ENCODE results near the gene PLSCR4.

The PLSCR4 gene

DNA sequence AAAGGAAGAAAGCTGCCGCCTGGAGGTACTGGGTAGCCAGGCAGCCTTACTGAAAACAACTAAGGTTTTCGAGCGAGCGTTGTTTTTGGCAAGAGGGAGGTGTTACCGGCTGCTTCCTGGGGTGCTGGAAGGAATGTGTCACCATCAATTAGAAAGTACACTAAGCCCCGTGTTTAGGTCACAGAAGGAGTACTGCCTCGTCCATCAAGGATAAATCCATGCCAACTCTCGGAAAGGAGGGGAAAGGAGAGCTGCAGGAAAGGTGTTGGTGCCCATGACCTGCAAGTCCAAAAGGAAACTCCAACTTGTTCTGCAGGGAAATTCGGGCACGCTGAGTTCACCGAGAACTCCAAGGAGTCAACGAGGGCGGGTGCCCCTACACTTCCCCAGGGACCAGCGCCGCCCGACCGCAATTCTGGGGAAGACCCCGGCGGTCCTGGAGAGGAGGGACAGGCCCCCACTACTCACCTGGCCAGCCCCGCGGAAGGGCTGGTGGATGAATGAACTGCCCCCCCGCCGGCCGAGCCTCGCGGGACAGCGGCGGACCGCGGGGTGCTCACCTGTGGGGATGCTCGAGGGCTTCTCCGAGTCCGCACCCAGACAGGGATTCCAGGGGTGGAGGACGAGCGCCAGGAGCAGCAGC, 90.5 kb downstream of the PLSCR4 start:
- peak; percentile 80 for DNase-seq

DNA sequence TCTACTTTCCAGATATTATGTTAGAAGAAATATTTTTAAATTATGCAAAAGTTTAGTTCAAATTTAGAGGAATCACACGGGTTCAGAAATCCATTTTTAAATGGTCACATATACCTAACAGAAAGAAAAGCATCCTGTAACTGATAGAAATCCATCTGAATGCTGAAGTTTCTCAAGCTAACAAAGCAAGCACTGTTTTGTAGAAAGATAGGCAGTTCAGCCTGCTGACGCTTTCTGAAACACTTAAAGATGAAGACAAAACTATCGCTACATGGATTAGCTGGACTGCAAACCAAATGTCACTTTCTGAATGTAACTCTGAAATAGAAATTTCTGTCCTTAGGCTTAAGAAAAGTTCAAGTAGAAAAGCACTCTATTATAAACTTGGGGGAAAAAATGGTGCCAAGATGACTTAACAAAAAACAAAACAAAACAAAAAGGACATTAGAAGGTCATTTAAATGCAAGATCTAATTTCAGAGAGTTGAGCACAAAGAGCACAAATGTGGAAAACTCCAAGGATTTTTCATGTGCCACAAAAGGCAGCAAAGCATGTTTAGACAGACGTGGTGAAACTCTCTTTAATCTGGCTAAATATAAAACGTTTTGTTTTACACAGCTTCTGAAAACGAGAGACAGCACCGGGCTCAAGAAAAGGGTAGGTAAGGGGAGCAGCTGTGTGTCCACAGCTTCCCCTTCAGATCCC, 91.1 kb downstream of the PLSCR4 start:
- DNase-seq: no peak

GRCh38 chr3:146159037-146159436, 91.9 kb downstream of the PLSCR4 start:
- DNase-seq: no peak

GRCh38 chr3:146157325-146158060, 93.4 kb downstream of the PLSCR4 start:
- no peak for DNase-seq

DNA sequence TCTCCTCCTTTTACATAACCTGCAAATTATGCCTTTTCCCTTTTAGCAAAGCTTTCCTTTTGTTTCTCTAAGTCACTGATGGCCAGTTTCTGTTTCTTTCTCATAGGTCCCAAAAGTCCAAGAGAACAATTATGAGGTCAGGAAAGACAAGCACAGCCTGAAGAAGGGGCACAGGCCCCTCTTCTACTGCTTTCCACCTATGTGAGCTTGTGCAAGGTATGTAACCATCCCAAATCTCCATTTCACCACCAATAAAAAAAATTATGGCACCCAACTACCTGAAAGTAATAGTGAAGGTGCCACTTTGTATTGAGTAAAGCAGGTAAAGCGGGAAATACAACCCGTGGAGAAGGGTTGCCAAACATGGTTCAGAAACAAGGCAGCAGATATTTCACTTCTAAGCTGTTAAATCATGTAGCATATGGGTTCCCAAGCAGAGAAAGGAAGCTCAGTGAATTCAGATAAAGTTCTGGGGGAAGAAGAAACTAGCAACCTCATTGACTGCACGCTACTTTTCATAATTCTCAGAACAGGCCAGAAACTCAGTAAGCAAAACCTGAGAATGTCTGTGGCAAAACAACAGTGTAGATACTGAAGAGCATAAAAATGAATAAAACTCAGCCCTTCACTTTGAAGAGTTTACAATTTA, 94.1 kb downstream of the PLSCR4 start:
- DNase-seq: no peak

GRCh38 chr3:146156095-146156494, 94.8 kb downstream of the PLSCR4 start:
- DNase-seq: no peak

DNA sequence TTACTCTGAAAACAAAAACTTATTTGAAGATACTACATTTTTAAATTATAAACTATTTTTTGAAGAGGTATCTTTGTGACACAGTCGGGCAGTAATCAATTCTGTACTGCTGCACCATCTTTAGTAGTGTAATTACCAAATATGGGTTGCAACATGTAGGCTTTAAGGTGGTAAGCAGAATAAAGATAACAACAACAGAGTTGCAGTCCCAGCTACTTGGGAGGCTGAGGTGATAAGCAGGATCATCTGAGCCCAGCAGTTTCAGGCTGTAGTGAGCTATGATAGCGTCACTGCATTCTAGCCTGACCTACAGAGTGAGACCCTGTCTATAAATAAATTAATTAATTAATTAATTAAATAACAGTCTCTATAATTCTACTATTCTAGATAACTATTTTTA, 95.9 kb downstream of the PLSCR4 start:
- DNase-seq: no peak

DNA sequence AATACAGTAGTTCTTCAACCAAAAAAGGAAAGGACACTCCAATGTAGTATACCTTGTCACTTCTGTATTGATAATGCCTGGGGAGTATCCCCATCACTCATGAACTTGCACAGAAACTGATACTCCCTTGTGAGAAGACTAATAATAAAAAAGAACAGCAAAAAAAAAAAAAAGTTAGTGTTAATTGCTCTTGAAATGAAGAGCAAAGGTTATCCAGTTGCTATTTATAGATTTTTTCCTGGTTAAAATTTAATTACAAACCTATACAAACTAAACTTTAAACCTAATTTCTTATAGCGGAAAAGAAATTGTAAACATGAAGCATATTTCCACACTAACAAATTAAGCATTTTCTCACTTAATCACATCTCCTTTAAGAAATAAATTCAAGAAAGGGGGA, 96.6 kb downstream of the PLSCR4 start:
- DNase-seq: no peak

- DNase-seq: no peak
These were observed 97.5 kb downstream of the PLSCR4 start for GRCh38 chr3:146153429-146153828.

- no peak for DNase-seq
These were observed 98.1 kb downstream of the PLSCR4 start for GRCh38 chr3:146152834-146153233.

DNA sequence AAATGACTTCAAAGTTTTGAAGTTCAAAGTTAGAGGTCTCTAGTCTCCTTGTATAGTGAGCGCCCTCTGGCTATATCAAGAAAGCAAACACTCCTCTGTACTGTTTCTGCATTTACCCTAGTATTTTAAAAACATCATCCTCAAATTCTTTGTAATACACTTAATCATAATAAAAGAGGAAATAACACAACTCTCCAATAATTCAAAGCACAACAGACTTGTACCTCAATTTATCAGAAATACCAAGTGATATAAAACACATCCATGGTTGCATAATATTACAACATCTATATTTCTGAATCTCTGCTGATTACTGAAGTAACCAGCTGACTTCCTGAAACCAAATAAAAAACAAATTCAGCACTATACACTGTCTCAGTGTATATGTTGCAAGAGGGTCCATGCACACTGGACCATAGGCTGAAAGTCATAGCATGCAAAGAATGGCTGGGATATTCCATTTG, 102.4 kb downstream of the PLSCR4 start:
- no peak for DNase-seq

DNA sequence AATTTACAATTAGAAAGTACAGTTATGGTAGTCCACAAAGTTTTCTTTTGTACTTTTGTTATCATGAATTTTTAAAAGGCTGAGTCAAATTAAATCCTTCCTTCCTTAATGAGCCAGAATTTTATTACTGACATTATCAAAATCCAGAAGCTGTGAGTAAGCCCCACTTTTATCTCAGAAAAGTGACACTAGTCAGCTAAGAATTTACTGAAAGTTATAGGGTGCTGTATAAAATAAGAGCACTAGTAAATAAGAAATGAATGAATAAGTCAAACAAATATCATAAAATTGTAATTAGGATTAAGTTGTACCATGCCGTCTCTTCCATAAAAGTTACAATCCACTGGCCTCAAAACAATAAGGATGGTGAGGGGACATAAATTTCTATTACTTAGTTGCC, 105.3 kb downstream of the PLSCR4 start:
- no peak for DNase-seq

- DNase-seq: no peak
These were observed 108.1 kb downstream of the PLSCR4 start for GRCh38 chr3:146142757-146143156.

Measured in NCI-H2171 (cell line).